ENCODE data around the gene NEU3.
"Not testable (repeated sequence)": the region's sequence is repeated elsewhere in the genome, so short reads cannot be mapped to it uniquely, and the experiment has no call there.

Gene NEU3

GRCh38 chr11:74954199-74954598 lies 34.5 kb upstream of the NEU3 start:
- no peaks in the 10 kb centered on the region for H3K9me3 ChIP-seq (ENCODE audit: control insufficient read depth, low read length)
- WGBS, 2 experiments (ENCODE audit: insufficient coverage in 2 of 2) = no CpG with 5 or more reads among the region's 1 CpG
- no peak overlapping the region for H3K27ac ChIP-seq (ENCODE audit: low read depth, low read length, severe bottlenecking)
- no peak overlapping the region for H3K4me3 ChIP-seq (ENCODE audit: extremely low read depth, insufficient read depth, low read length, poor library complexity, severe bottlenecking)
- peaks cover 5% of the 10 kb centered on the region for H3K4me1 ChIP-seq (ENCODE audit: control insufficient read depth, insufficient read depth, low read length, poor library complexity, severe bottlenecking)
- peaks cover 54% of the 10 kb centered on the region for H3K36me3 ChIP-seq (ENCODE audit: control insufficient read depth, insufficient read depth, low read length)

DNA sequence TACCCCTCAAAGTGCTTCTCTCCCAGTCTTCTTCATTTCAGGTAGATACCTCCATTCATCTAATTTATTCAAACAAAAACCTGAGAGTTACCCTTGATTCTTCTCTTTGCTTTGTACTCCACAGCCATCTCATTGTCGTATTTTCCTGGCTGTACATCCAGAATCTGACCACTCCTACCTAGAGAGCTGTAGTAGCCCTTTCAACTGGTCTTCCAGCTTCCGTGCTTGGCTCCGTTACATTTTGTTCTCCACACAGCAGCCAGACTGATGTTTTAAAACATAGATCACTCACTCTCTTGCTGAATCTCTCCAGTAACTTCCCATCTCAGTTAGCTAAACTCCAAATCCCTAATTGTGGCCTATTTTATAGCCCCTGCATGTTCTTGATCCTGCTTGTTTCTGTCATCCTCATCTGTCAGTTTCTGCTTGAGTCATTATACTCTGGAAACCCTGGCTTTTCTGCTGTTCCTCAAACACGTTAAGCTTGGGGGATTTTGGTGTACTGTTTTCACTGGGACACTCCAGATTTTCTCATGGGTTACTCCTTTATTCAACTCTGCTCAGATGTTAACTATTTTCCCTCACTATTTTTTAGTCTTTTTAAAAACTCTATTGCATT lies 32.2 kb upstream of the NEU3 start:
- no peaks in the 10 kb centered on the region for H3K9me3 ChIP-seq (ENCODE audit: control insufficient read depth, low read length)
- H3K4me3 ChIP-seq (ENCODE audit: extremely low read depth, insufficient read depth, low read length, poor library complexity, severe bottlenecking) = no peak overlapping the region
- WGBS, 2 experiments (ENCODE audit: insufficient coverage in 2 of 2) = 95 to 97% methylated on average over 3 to 4 of the region's 4 CpGs
- no peaks in the 10 kb centered on the region for H3K4me1 ChIP-seq (ENCODE audit: control insufficient read depth, insufficient read depth, low read length, poor library complexity, severe bottlenecking)
- no peak overlapping the region for H3K27ac ChIP-seq (ENCODE audit: low read depth, low read length, severe bottlenecking)
- peaks cover 54% of the 10 kb centered on the region for H3K36me3 ChIP-seq (ENCODE audit: control insufficient read depth, insufficient read depth, low read length)

DNA sequence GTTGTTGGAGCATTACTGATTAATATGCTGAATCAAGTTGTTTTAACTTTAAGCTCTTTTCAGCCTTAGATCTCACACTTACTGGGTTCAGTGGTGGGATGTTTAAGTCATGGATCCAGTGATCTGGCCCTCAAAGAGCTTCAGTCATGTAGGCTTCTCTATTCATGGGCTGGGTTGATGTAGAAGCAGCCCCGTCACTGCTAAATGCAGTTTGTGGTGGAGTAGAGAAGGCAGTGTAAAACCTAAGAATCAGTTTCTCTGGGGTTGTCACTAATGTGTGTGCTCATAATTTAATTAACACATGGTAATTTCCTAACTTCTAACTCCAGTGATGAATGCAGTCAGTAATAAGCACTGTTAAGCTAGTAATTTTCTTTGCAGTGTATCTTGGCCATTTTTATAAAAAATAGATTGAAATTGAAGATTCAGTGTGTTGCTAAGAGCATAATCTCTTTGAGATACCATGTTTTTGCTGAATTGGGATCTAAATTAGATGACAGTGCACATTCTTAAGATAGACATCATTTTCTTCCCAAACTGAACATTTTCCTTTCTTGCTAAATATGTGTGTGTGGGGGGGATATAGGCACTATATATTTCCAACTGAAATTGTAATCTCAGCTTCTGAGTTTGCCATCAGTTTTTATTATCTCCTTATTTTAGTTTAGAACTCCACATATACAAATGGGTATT lies 30.6 kb upstream of the NEU3 start:
- Histone ChIP-seq H3K36me3 (ENCODE audit: control insufficient read depth, insufficient read depth, low read length) (peaks cover 48% of the 10 kb centered on the region), H3K9me3 (ENCODE audit: control insufficient read depth, low read length) (no peaks in the 10 kb centered on the region), H3K27ac (ENCODE audit: low read depth, low read length, severe bottlenecking) (no peak overlapping the region), H3K4me1 (ENCODE audit: control insufficient read depth, insufficient read depth, low read length, poor library complexity, severe bottlenecking) (no peaks in the 10 kb centered on the region), H3K4me3 (ENCODE audit: extremely low read depth, insufficient read depth, low read length, poor library complexity, severe bottlenecking) (no peak overlapping the region)
- WGBS, 2 experiments (ENCODE audit: insufficient coverage in 2 of 2) = no CpG with 5 or more reads among the region's 1 CpG

DNA sequence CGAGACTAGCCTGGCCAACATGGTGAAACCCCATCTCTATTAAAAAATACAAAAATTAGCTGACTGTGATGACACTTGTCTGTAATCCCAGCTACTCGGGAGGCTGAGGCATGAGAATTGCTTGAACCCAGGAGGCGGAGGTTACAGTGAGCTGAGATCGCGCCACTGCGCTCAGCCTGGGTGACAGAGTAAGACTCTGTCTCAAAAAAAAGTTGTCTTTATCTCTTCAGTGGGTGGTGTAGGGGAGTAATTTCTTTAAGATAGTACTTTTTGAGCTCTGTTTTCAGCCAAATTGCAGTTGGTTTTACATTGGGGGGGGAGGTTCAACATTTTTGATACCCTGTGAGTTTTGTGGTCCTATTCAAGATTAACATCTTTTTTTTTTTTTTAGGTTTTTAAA lies 28.6 kb upstream of the NEU3 start:
- H3K27ac ChIP-seq (ENCODE audit: low read depth, low read length, severe bottlenecking); H3K4me1 ChIP-seq (ENCODE audit: control insufficient read depth, insufficient read depth, low read length, poor library complexity, severe bottlenecking); H3K4me3 ChIP-seq (ENCODE audit: extremely low read depth, insufficient read depth, low read length, poor library complexity, severe bottlenecking); H3K9me3 ChIP-seq (ENCODE audit: control insufficient read depth, low read length): not testable (repeated sequence)
- peaks cover 39% of the 10 kb centered on the region for H3K36me3 ChIP-seq (ENCODE audit: control insufficient read depth, insufficient read depth, low read length)
- 87 to 100% methylated on average over 5 to 6 of the region's 6 CpGs for WGBS, 2 experiments (ENCODE audit: insufficient coverage in 2 of 2)

GRCh38 chr11:74966651-74967050 lies 22.1 kb upstream of the NEU3 start:
- H3K9me3 ChIP-seq (ENCODE audit: control insufficient read depth, low read length) = no peaks in the 10 kb centered on the region
- H3K36me3 ChIP-seq (ENCODE audit: control insufficient read depth, insufficient read depth, low read length) = peaks cover 66% of the 10 kb centered on the region
- WGBS, 2 experiments (ENCODE audit: insufficient coverage in 2 of 2) = 93 to 97% methylated on average over 5 of the region's 5 CpGs

GRCh38 chr11:74970852-74971395 lies 17.8 kb upstream of the NEU3 start:
- Histone ChIP-seq H3K27ac (ENCODE audit: low read depth, low read length, severe bottlenecking) (no peak overlapping the region), H3K36me3 (ENCODE audit: control insufficient read depth, insufficient read depth, low read length) (peaks cover 83% of the 10 kb centered on the region), H3K4me3 (ENCODE audit: extremely low read depth, insufficient read depth, low read length, poor library complexity, severe bottlenecking) (no peak overlapping the region), H3K9me3 (ENCODE audit: control insufficient read depth, low read length) (no peaks in the 10 kb centered on the region), H3K4me1 (ENCODE audit: control insufficient read depth, insufficient read depth, low read length, poor library complexity, severe bottlenecking) (no peaks in the 10 kb centered on the region)
- no CpG with 5 or more reads among the region's 1 CpG for WGBS, 2 experiments (ENCODE audit: insufficient coverage in 2 of 2)

More at GRCh38 chr11:74966651-74967050, 22.1 kb upstream of the NEU3 start:
- H3K4me3 ChIP-seq (ENCODE audit: extremely low read depth, insufficient read depth, low read length, poor library complexity, severe bottlenecking) = no peak overlapping the region
- no peak overlapping the region for H3K27ac ChIP-seq (ENCODE audit: low read depth, low read length, severe bottlenecking)
- H3K4me1 ChIP-seq (ENCODE audit: control insufficient read depth, insufficient read depth, low read length, poor library complexity, severe bottlenecking) = no peaks in the 10 kb centered on the region

- peaks cover 84% of the 10 kb centered on the region for H3K36me3 ChIP-seq (ENCODE audit: control insufficient read depth, insufficient read depth, low read length)
- no peaks in the 10 kb centered on the region for H3K4me1 ChIP-seq (ENCODE audit: control insufficient read depth, insufficient read depth, low read length, poor library complexity, severe bottlenecking)
- no peaks in the 10 kb centered on the region for H3K9me3 ChIP-seq (ENCODE audit: control insufficient read depth, low read length)
- no peak overlapping the region for H3K4me3 ChIP-seq (ENCODE audit: extremely low read depth, insufficient read depth, low read length, poor library complexity, severe bottlenecking)
- WGBS, 2 experiments (ENCODE audit: insufficient coverage in 2 of 2) = 91 to 95% methylated on average over 2 of the region's 6 CpGs
- no peak overlapping the region for H3K27ac ChIP-seq (ENCODE audit: low read depth, low read length, severe bottlenecking)
These were observed 17.3 kb upstream of the NEU3 start for GRCh38 chr11:74971424-74971823.

- WGBS, 2 experiments (ENCODE audit: insufficient coverage in 2 of 2) = 95 to 96% methylated on average over 3 of the region's 4 CpGs
- H3K4me3 ChIP-seq (ENCODE audit: extremely low read depth, insufficient read depth, low read length, poor library complexity, severe bottlenecking) = no peak overlapping the region
- no peaks in the 10 kb centered on the region for H3K9me3 ChIP-seq (ENCODE audit: control insufficient read depth, low read length)
- peaks cover 63% of the 10 kb centered on the region for H3K36me3 ChIP-seq (ENCODE audit: control insufficient read depth, insufficient read depth, low read length)
- H3K27ac ChIP-seq (ENCODE audit: low read depth, low read length, severe bottlenecking) = no peak overlapping the region
- H3K4me1 ChIP-seq (ENCODE audit: control insufficient read depth, insufficient read depth, low read length, poor library complexity, severe bottlenecking) = no peaks in the 10 kb centered on the region
These were observed 10.7 kb upstream of the NEU3 start for GRCh38 chr11:74978041-74978440.

- Histone ChIP-seq H3K36me3 (ENCODE audit: control insufficient read depth, insufficient read depth, low read length) (peaks cover 41% of the 10 kb centered on the region), H3K4me1 (ENCODE audit: control insufficient read depth, insufficient read depth, low read length, poor library complexity, severe bottlenecking) (no peaks in the 10 kb centered on the region), H3K9me3 (ENCODE audit: control insufficient read depth, low read length) (no peaks in the 10 kb centered on the region), H3K4me3 (ENCODE audit: extremely low read depth, insufficient read depth, low read length, poor library complexity, severe bottlenecking) (no peak overlapping the region), H3K27ac (ENCODE audit: low read depth, low read length, severe bottlenecking) (no peak overlapping the region)
- 95 to 100% methylated on average over 1 to 2 of the region's 2 CpGs for WGBS, 2 experiments (ENCODE audit: insufficient coverage in 2 of 2)
These were observed 8.1 kb upstream of the NEU3 start for GRCh38 chr11:74980634-74981033.

DNA sequence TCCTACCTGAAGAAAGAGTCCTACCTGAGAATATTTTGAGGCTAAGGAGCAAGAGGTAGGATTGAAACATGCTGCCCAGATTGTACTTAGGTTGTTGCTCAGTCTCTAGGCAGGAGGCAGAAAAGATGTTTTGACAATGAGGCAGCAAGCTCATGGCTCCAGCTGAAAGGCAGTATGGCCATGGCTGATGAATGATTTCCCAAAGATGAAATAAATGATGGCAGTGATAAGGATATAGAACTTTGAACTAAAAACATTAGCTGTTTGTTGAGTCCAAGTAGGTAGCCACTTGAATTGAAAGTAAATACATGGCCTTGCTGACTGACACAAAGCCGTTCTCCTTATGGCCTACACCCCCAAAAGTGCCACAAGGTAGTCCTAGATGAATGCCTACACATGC lies 6.8 kb upstream of the NEU3 start:
- Histone ChIP-seq H3K9me3 (ENCODE audit: control insufficient read depth, low read length) (no peaks in the 10 kb centered on the region), H3K4me3 (ENCODE audit: extremely low read depth, insufficient read depth, low read length, poor library complexity, severe bottlenecking) (no peak overlapping the region), H3K27ac (ENCODE audit: low read depth, low read length, severe bottlenecking) (no peak overlapping the region), H3K36me3 (ENCODE audit: control insufficient read depth, insufficient read depth, low read length) (peaks cover 29% of the 10 kb centered on the region), H3K4me1 (ENCODE audit: control insufficient read depth, insufficient read depth, low read length, poor library complexity, severe bottlenecking) (no peaks in the 10 kb centered on the region)
- WGBS, 2 experiments (ENCODE audit: insufficient coverage in 2 of 2) = 100% methylated on average over 1 of the region's 1 CpG; no CpG with 5 or more reads in 1 of the 2 experiments

DNA sequence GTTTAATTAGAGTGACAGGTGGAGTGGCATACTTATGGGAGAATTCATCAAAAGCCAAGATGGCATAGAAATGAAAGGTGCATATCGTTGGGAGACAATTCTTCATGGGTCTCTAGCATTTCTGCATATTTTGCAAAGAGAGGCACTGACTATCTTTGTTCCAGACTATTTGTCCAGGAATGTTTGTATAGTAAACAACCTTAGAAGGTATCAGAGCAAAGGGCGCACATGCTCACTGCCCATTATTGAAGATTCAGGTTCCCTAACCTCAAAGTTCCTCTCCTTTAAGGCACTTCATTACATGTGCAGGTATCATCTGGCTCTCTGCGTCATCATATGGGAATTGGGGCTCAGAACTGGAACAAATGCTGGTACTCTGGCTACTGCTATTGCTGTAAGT lies 4.7 kb upstream of the NEU3 start:
- no peaks in the 10 kb centered on the region for H3K4me1 ChIP-seq (ENCODE audit: control insufficient read depth, insufficient read depth, low read length, poor library complexity, severe bottlenecking)
- no peak overlapping the region for H3K4me3 ChIP-seq (ENCODE audit: extremely low read depth, insufficient read depth, low read length, poor library complexity, severe bottlenecking)
- WGBS, 2 experiments (ENCODE audit: insufficient coverage in 2 of 2) = 92 to 100% methylated on average over 1 to 2 of the region's 3 CpGs
- H3K27ac ChIP-seq (ENCODE audit: low read depth, low read length, severe bottlenecking) = no peak overlapping the region
- peaks cover 14% of the 10 kb centered on the region for H3K36me3 ChIP-seq (ENCODE audit: control insufficient read depth, insufficient read depth, low read length)
- no peaks in the 10 kb centered on the region for H3K9me3 ChIP-seq (ENCODE audit: control insufficient read depth, low read length)

All from mesodermal cell (in vitro differentiated cells).